Activated CD8-positive, alpha-beta T cell treated with anti-CD3 and anti-CD28 coated beads for 36 hours (primary cell): ENCODE results near the gene MEAF6. TPM values are rescaled to one million over a fixed set of nuclear protein-coding genes. Genes with fewer than 3 reads are reported as not detected.

Experiments
- ATAC-seq: fragments of 200-7000 bp; cut with Tn5 transposase; one replicate; pipeline ENCODE4 v1.10.0; 2021; ENCODE audit warnings: mild to moderate bottlenecking, moderate library complexity
- CTCF ChIA-PET: fragments of 350-600 bp; sonication (Branson Sonifier 250); formaldehyde crosslinking; loops from one replicate; lab custom pipeline; 2021; ENCODE audit warnings: antibody characterized with exemption; lab: Charles Lee
- POLR2A ChIA-PET: fragments of 350-600 bp; sonication (Branson Sonifier 250); formaldehyde crosslinking; loops from one replicate; lab custom pipeline; 2021; ENCODE audit warnings: antibody characterized with exemption; lab: Charles Lee
- DNase-seq: peaks from one replicate; pipeline ENCODE4 v3.0.0-alpha.2; 2020
- H3K27ac Mint-ChIP-seq: one replicate; pipeline ENCODE4 v1.8.0; 2021; ENCODE audit warnings: mild to moderate bottlenecking, mixed read lengths
- H3K27me3 Mint-ChIP-seq: one replicate; pipeline ENCODE4 v1.8.0; 2021; ENCODE audit warnings: mixed read lengths
- H3K36me3 Mint-ChIP-seq: one replicate; pipeline ENCODE4 v1.8.0; 2021; ENCODE audit warnings: low read depth, mixed read lengths
- H3K4me1 Mint-ChIP-seq: one replicate; pipeline ENCODE4 v1.8.0; 2021; ENCODE audit warnings: low read depth, mixed read lengths
- H3K4me3 Mint-ChIP-seq: one replicate; pipeline ENCODE4 v1.8.0; 2021; ENCODE audit warnings: mild to moderate bottlenecking, moderate library complexity, mixed read lengths
- H3K9me3 Mint-ChIP-seq: one replicate; pipeline ENCODE4 v1.8.0; 2021; ENCODE audit warnings: mixed read lengths
- intact Hi-C: fragments of 100-400 bp; cut with micrococcal nuclease; formaldehyde crosslinking; loops from one replicate; pipeline ENCODE4 v1.10.0; 2022
- total RNA-seq, 2 experiments: library from RNA; stranded (reverse); gene quantifications; one replicate each; pipeline ENCODE4 v1.2.3, GENCODE V29; 2021
- TF ChIP-seq, protein P1 (sequence below): fragments of 200-600 bp; IDR thresholded peaks from one replicate; pipeline ENCODE4 v1.8.0; 2022; ENCODE audit warnings: antibody characterized with exemption, mild to moderate bottlenecking

The MEAF6 gene
- total RNA-seq, 2 experiments from 2014 or later: 74.0 to 76.3 TPM

DNA sequence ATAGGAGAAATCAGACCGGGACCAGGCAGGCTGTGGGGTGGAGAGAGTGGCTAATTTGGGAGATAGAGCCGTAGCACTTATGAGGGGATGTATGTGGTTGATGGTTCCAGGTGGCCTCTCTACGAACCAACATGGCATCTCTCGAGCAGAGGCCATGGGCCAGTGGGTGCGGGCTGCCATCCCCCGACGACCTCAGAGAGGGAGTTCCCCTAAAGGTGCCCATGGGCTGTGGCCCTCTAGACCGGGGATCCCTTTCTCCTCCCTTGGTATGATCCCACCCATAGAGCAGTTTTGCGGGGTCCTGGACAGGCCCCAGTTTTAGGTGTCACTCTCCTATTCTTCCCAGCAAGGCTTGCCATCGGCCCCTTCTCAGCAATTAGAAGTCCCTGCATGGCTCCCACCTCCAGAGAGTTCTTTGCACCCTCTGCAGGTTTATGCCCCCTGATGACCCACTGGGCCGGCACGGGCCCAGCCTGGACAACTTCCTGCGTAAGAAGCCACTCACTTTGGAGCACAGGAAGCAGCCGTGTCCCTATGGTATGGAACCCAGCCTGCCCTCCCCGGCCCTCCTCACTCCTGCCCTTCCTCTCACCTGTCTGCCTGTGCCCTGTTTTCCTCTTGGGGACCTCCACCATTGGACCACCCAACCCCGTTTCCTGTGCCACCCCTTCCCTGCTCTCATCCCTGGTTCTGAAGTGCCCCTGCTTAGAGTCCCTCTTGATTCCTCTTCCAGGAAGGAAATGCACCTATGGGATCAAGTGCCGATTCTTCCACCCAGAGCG lies 32.4 kb downstream of the MEAF6 start:
- no peak for DNase-seq
- POLR2A ChIA-PET: interaction anchor here (0.6 to 1.4 kb wide), 3 partner anchors 11 to 33 kb away, joined by 3 to 5 read pairs (median 3); partner anchors contain the start of gene MEAF6
- CTCF ChIA-PET: interaction anchor here (2.5 kb wide), 1 partner anchor 28 kb away, joined by 13 read pairs; no protein-coding TSS in a partner anchor
- Mint-ChIP-seq H3K9me3 (no peaks in the 10 kb centered on the region), H3K27ac (peak overlapping the region; percentile 99), H3K27me3 (no peaks in the 10 kb centered on the region), H3K4me1 (peaks cover 36% of the 10 kb centered on the region), H3K36me3 (peaks cover 54% of the 10 kb centered on the region), H3K4me3 (peak overlapping the region; percentile 43)
- TF ChIP-seq, protein P1, sequence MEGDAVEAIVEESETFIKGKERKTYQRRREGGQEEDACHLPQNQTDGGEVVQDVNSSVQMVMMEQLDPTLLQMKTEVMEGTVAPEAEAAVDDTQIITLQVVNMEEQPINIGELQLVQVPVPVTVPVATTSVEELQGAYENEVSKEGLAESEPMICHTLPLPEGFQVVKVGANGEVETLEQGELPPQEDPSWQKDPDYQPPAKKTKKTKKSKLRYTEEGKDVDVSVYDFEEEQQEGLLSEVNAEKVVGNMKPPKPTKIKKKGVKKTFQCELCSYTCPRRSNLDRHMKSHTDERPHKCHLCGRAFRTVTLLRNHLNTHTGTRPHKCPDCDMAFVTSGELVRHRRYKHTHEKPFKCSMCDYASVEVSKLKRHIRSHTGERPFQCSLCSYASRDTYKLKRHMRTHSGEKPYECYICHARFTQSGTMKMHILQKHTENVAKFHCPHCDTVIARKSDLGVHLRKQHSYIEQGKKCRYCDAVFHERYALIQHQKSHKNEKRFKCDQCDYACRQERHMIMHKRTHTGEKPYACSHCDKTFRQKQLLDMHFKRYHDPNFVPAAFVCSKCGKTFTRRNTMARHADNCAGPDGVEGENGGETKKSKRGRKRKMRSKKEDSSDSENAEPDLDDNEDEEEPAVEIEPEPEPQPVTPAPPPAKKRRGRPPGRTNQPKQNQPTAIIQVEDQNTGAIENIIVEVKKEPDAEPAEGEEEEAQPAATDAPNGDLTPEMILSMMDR: no peak
- intact Hi-C loops: no loop called here
- ATAC-seq: no peak

- ATAC-seq (no peak), DNase-seq (peak; percentile 64)
- Mint-ChIP-seq H3K27ac (peak overlapping the region; percentile 99), H3K9me3 (no peaks in the 10 kb centered on the region), H3K4me1 (peaks cover 29% of the 10 kb centered on the region), H3K4me3 (peak overlapping the region; percentile 43), H3K36me3 (peaks cover 62% of the 10 kb centered on the region), H3K27me3 (no peaks in the 10 kb centered on the region)
- ChIA-PET POLR2A (interaction anchor here (0.6 to 1.4 kb wide), 3 partner anchors 10 to 34 kb away, joined by 3 to 5 read pairs (median 3); partner anchors contain the start of gene MEAF6), CTCF (interaction anchor here (2.5 kb wide), 1 partner anchor 27 kb away, joined by 13 read pairs; no protein-coding TSS in a partner anchor)
- TF ChIP-seq, protein P1: no peak
- intact Hi-C loops: no loop called here
These were observed 33.1 kb downstream of the MEAF6 start for GRCh38 chr1:37481289-37482003.

- ATAC-seq: no peak
- CTCF ChIA-PET: no interaction called here
- Mint-ChIP-seq H3K27ac (peak overlapping the region; percentile 99), H3K36me3 (peaks cover 69% of the 10 kb centered on the region), H3K9me3 (no peaks in the 10 kb centered on the region), H3K4me1 (peaks cover 27% of the 10 kb centered on the region), H3K27me3 (no peaks in the 10 kb centered on the region), H3K4me3 (peak overlapping the region; percentile 90)
- TF ChIP-seq, protein P1: no peak
- intact Hi-C loops: no loop called here
- POLR2A ChIA-PET: interaction anchor here (1.0 to 1.4 kb wide), 2 partner anchors 9 to 34 kb away, joined by 3 to 5 read pairs; partner anchors contain the start of gene MEAF6
- DNase-seq: peak; percentile 5
These were observed 33.8 kb downstream of the MEAF6 start for GRCh38 chr1:37480581-37481288.

- peak overlapping the region; percentile 90 for H3K4me3 Mint-ChIP-seq
- POLR2A ChIA-PET: interaction anchor here (0.9 to 9.3 kb wide), 3 partner anchors 12 to 39 kb away, joined by 3 to 52 read pairs (median 3); partner anchors contain the start of gene MEAF6
These were observed 34.5 kb downstream of the MEAF6 start for GRCh38 chr1:37480125-37480466.

More at GRCh38 chr1:37480125-37480466, 34.5 kb downstream of the MEAF6 start:
- H3K27ac Mint-ChIP-seq: peak overlapping the region; percentile 99
- DNase-seq (peak; percentile 7), ATAC-seq (no peak)
- no peaks in the 10 kb centered on the region for H3K27me3 Mint-ChIP-seq
- intact Hi-C loops: no loop called here
- CTCF ChIA-PET: interaction anchor here (1.1 to 2.3 kb wide), 2 partner anchors 7 to 529 kb away, joined by 3 to 35 read pairs; no protein-coding TSS in a partner anchor
- TF ChIP-seq, protein P1: no peak
- H3K4me1 Mint-ChIP-seq: peaks cover 27% of the 10 kb centered on the region
- peaks cover 75% of the 10 kb centered on the region for H3K36me3 Mint-ChIP-seq
- H3K9me3 Mint-ChIP-seq: no peaks in the 10 kb centered on the region
